Measurements from ENCODE around the gene FRMD4A. TPM values are rescaled to one million over a fixed set of nuclear protein-coding genes. Genes with fewer than 3 reads are reported as not detected.

Gene FRMD4A
- total and polyA plus RNA-seq, 2 experiments from 2014 or later = 3.7 to 12.6 TPM

DNA sequence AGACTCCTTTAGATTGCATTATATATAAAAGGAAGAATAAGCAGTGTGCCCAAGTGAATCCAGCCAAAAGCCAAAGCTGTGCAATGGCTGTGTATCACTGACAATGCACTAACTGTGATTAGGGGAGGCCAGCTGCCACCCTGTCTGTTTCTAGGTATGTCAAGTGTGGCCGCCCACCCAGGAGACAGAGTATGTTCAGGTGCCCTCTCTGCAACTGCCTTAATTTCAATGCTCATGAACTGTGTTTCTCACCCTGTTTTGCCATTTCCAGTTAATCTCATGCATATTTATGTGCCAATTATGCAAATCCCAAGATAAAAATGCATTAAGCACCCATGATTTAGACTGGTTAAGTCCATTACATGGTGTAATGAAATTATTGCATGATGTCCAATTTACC is 159.4 kb downstream of the FRMD4A start:
- TF ChIP-seq, protein P1, sequence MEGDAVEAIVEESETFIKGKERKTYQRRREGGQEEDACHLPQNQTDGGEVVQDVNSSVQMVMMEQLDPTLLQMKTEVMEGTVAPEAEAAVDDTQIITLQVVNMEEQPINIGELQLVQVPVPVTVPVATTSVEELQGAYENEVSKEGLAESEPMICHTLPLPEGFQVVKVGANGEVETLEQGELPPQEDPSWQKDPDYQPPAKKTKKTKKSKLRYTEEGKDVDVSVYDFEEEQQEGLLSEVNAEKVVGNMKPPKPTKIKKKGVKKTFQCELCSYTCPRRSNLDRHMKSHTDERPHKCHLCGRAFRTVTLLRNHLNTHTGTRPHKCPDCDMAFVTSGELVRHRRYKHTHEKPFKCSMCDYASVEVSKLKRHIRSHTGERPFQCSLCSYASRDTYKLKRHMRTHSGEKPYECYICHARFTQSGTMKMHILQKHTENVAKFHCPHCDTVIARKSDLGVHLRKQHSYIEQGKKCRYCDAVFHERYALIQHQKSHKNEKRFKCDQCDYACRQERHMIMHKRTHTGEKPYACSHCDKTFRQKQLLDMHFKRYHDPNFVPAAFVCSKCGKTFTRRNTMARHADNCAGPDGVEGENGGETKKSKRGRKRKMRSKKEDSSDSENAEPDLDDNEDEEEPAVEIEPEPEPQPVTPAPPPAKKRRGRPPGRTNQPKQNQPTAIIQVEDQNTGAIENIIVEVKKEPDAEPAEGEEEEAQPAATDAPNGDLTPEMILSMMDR (IDR thresholded peaks at IDR 0.05; ENCODE audit: low read depth, low read length) = no peak
- Histone ChIP-seq H3K36me3 (no peaks in the 10 kb centered on the region), H3K4me3 (no peak overlapping the region), H3K27ac (no peak overlapping the region), H3K27me3 (peaks cover 27% of the 10 kb centered on the region), H3K9me3 (ENCODE audit: low read depth) (no peaks in the 10 kb centered on the region), H3K4me1 (ENCODE audit: low read depth) (no peaks in the 10 kb centered on the region)
- DNase-seq (ENCODE audit: low read depth in 1 of 2, low spot score in 1 of 2) = no peak

DNA sequence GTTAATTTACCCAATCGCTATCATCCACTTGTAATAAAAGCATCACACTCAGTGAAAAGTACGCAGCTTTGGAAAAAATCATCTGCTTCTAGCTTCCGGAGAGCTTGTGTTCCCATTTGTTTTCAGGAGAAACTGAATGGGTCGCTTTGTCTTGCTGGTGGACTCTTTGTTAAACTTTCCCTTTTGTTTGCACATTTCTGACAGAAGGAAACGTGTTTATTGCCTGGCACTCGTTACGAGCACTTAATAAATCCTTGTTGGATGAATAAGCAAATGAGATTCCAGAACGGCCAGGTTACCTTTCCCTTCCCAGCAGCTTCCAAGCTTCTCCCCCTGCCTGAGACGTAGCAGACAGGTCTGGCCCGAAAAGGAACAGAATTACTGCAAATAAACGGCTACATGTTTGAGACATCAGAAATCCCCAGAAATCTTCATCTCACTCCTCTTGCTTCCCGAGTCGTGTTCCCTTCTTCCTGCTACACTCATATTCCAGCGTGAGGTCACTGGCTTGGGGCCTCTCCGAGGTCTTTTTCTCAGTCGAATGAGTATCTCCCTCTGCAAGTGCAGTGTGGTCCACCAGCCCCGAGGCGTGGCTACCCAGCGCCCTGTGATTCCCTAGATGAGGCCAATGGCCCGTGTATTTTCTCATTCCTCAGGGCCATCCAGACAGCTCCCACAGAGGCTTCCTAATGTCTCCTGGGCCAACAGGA is 167.2 kb downstream of the FRMD4A start:
- H3K4me3 ChIP-seq = no peak overlapping the region
- DNase-seq (ENCODE audit: low read depth in 1 of 2, low spot score in 1 of 2) = no peak
- TF ChIP-seq, protein P1 (IDR thresholded peaks at IDR 0.05; ENCODE audit: low read depth, low read length) = no peak
- no peaks in the 10 kb centered on the region for H3K4me1 ChIP-seq (ENCODE audit: low read depth)
- H3K27me3 ChIP-seq = peaks cover 5% of the 10 kb centered on the region
- no peak overlapping the region for H3K27ac ChIP-seq
- no peaks in the 10 kb centered on the region for H3K36me3 ChIP-seq
- H3K9me3 ChIP-seq (ENCODE audit: low read depth) = no peaks in the 10 kb centered on the region

DNA sequence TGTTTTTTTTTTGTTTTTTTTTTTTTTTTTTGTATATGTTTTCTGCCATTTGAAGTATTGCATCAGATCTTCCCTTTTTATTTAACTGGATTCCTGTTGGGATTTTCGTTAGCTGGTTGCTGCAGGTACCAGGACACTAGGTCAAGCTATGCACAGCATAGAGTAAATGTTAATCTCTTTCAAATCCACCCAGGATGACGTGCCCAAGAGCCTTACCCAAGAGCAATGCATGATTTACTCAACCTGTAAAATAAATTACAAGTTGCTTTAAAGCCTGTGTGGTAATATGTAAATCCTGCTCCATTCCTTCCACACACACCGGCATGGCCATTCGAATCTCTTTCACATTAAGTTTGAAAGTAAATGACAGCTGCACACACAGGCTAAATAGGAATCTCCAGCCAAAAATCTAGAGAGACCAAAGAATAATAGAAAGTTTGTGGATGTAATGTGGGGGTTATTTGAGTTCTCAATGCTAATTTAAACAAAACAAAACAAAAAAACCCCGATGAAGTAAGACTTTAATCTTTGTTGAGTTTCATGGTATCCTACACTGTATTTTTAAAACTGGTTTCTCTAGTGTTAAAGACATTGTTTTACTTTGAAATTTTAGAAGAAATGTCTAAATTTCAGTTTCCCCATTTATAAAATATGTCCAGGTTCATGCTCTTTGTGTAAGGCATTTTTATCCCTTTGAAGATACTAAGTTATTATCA is 167.9 kb downstream of the FRMD4A start:
- Histone ChIP-seq H3K36me3 (no peaks in the 10 kb centered on the region), H3K27ac (no peak overlapping the region), H3K27me3 (peaks cover 2% of the 10 kb centered on the region), H3K4me1 (ENCODE audit: low read depth) (no peaks in the 10 kb centered on the region), H3K9me3 (ENCODE audit: low read depth) (no peaks in the 10 kb centered on the region), H3K4me3 (no peak overlapping the region)
- TF ChIP-seq, protein P1 (IDR thresholded peaks at IDR 0.05; ENCODE audit: low read depth, low read length) = no peak
- no peak for DNase-seq (ENCODE audit: low read depth in 1 of 2, low spot score in 1 of 2)

DNA sequence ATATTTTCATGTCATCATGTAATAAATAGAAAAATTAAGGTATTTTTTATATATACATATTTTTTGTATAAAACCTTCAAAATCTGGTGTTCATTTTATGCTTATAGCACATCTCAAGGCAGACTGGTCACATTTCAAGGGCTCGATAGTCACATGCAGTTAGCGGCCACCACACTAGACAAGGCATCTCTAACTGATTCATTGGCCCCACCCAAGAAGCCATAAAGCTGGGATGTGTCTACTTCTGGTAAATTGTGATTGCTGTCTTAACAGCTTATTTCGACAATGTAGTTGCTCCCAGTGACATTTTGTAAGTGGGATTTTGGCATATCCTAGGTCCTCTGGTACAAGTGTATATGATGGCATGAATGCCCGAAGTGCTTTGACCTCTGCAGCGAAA is 168.7 kb downstream of the FRMD4A start:
- no peaks in the 10 kb centered on the region for H3K4me1 ChIP-seq (ENCODE audit: low read depth)

DNA sequence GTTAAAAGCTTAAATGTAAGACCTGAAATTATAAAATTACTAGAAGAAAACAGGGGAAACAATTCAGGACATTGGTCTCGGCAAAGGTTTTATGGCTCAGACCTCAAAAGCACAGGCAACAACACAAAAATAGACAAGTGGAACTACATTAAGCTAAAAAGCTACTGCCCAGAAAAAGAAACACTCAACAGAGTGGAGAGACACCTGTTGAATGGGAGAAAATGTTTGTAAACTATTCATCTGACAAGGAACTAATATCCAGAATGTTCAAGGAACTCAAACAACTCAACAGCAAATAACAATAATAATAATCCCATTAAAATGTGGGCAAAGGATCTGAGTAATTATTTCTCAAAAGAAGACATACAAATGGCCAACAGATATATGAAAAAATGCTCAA is 170.4 kb downstream of the FRMD4A start:
- no peaks in the 10 kb centered on the region for H3K4me1 ChIP-seq (ENCODE audit: low read depth)
- no peaks in the 10 kb centered on the region for H3K9me3 ChIP-seq (ENCODE audit: low read depth)
- H3K27ac ChIP-seq = no peak overlapping the region
- H3K36me3 ChIP-seq = no peaks in the 10 kb centered on the region
- DNase-seq (ENCODE audit: low read depth in 1 of 2, low spot score in 1 of 2) = no peak
- H3K4me3 ChIP-seq = no peak overlapping the region
- TF ChIP-seq, protein P1 (IDR thresholded peaks at IDR 0.05; ENCODE audit: low read depth, low read length) = no peak
- H3K27me3 ChIP-seq = no peaks in the 10 kb centered on the region

More for the DNA sequence above, 168.7 kb downstream of the FRMD4A start:
- no peak for DNase-seq (ENCODE audit: low read depth in 1 of 2, low spot score in 1 of 2)
- H3K36me3 ChIP-seq = no peaks in the 10 kb centered on the region
- H3K9me3 ChIP-seq (ENCODE audit: low read depth) = no peaks in the 10 kb centered on the region
- TF ChIP-seq, protein P1 (IDR thresholded peaks at IDR 0.05; ENCODE audit: low read depth, low read length) = no peak
- no peak overlapping the region for H3K27ac ChIP-seq
- no peak overlapping the region for H3K4me3 ChIP-seq
- no peaks in the 10 kb centered on the region for H3K27me3 ChIP-seq
